Neural cell (in vitro differentiated cells): ENCODE results near the gene SFXN4.

ENCODE experiments used
- EZH2 ChIP-seq: fragments of 200-600, 300-800 bp; shearing (Covaris generic), sonication (generic); IDR thresholded peaks from 2 replicates; pipeline ENCODE4 v1.6.1; 2014; ENCODE audit warnings: antibody characterized with exemption, low read length, borderline replicate concordance, mild to moderate bottlenecking; ENCODE audit not compliant: insufficient read depth, poor library complexity, severe bottlenecking
- MXI1 ChIP-seq: fragments of 450-650 bp; conservative IDR thresholded peaks from 2 replicates; pipeline ENCODE4 v1.6.1; 2014; ENCODE audit warnings: antibody characterized with exemption, mild to moderate bottlenecking; ENCODE audit not compliant: poor library complexity, severe bottlenecking
- POLR2AphosphoS5 ChIP-seq: IDR thresholded peaks from 2 replicates; pipeline ENCODE4 v1.6.1; 2012
- RAD21 ChIP-seq: fragments of 450-650 bp; conservative IDR thresholded peaks from 2 replicates; pipeline ENCODE4 v1.6.1; 2014; ENCODE audit warnings: antibody characterized with exemption, mild to moderate bottlenecking, moderate library complexity
- TAF1 ChIP-seq: IDR thresholded peaks from 2 replicates; pipeline ENCODE4 v1.6.1; 2012; ENCODE audit warnings: low read depth
- TF ChIP-seq, protein P1 (sequence below): fragments of 450-650 bp; IDR thresholded peaks from 2 replicates; pipeline ENCODE4 v1.5.1; 2014; ENCODE audit warnings: antibody characterized with exemption, mild to moderate bottlenecking, moderate library complexity; ENCODE audit not compliant: poor library complexity, severe bottlenecking

DNA sequence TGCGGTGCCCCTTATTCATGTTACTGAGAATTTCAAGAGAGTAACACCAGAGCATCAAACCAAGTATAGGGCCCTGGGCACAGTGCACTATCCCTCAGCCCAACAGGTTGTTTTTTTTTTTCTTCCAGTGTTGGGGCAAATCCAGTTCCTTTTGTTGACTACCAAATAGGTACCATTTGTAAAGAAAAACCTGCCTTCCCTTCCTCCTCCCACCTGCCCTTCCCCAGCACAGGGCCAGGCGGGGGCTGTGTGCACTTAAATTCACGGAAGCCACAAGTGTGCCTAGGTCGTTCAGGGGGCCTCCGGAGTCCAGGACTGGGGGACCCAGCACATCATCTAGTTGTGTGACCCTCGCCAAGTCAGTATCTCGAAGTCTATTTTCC lies 595 bp upstream of the SFXN4 start:
- TF ChIP-seq, protein P1, sequence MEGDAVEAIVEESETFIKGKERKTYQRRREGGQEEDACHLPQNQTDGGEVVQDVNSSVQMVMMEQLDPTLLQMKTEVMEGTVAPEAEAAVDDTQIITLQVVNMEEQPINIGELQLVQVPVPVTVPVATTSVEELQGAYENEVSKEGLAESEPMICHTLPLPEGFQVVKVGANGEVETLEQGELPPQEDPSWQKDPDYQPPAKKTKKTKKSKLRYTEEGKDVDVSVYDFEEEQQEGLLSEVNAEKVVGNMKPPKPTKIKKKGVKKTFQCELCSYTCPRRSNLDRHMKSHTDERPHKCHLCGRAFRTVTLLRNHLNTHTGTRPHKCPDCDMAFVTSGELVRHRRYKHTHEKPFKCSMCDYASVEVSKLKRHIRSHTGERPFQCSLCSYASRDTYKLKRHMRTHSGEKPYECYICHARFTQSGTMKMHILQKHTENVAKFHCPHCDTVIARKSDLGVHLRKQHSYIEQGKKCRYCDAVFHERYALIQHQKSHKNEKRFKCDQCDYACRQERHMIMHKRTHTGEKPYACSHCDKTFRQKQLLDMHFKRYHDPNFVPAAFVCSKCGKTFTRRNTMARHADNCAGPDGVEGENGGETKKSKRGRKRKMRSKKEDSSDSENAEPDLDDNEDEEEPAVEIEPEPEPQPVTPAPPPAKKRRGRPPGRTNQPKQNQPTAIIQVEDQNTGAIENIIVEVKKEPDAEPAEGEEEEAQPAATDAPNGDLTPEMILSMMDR, result no peak
- TF ChIP-seq EZH2 (no peak), RAD21 (no peak), POLR2AphosphoS5 (no peak), MXI1 (no peak), TAF1 (no peak)
